Small intestine (tissue), 7 donors: Measurements from ENCODE around the gene DNAH5. TPM values are rescaled to one million over a fixed set of nuclear protein-coding genes. Genes with fewer than 3 reads are reported as not detected.

Experiments
- DNase-seq, 2 donors: peaks; one replicate each; pipeline versions ENCODE4 v3.0.0 to v3.0.0-alpha.2; 2013
- FAIRE-seq: peaks from 2 replicates; lab custom pipeline; 2012; peaks lifted over from hg19 to GRCh38; lab: Jason Lieb, UNC
- H3K27ac ChIP-seq, 3 donors: one replicate each; pipeline ENCODE4 v1.5.1; 2013; ENCODE audit warnings: low read length in 2 of 3, mild to moderate bottlenecking in 2 of 3, control low read depth in 1 of 3, inconsistent platforms in 1 of 3, low read depth in 1 of 3, moderate library complexity in 1 of 3
- H3K27me3 ChIP-seq, 3 donors: one replicate each; pipeline ENCODE4 v1.6.1; 2013; ENCODE audit warnings: low read length in 3 of 3, inconsistent platforms in 1 of 3; ENCODE audit not compliant: control insufficient read depth in 3 of 3, insufficient read depth in 3 of 3
- H3K36me3 ChIP-seq, 3 donors: one replicate each; pipeline ENCODE4 v1.6.1; 2013; ENCODE audit warnings: low read length in 3 of 3, inconsistent platforms in 1 of 3, low read depth in 1 of 3, mild to moderate bottlenecking in 1 of 3, moderate library complexity in 1 of 3; ENCODE audit not compliant: control insufficient read depth in 3 of 3, insufficient read depth in 2 of 3
- H3K4me1 ChIP-seq, 3 donors: one replicate each; pipeline ENCODE4 v1.6.1; 2013; ENCODE audit warnings: low read length in 2 of 3, inconsistent platforms in 1 of 3, low read depth in 1 of 3, mild to moderate bottlenecking in 1 of 3, moderate library complexity in 1 of 3; ENCODE audit not compliant: control insufficient read depth in 3 of 3, insufficient read depth in 2 of 3
- H3K4me3 ChIP-seq, 3 donors: one replicate each; pipeline ENCODE4 v1.5.1; 2013; ENCODE audit warnings: low read length in 3 of 3, control low read depth in 1 of 3, inconsistent platforms in 1 of 3, low read depth in 1 of 3, mild to moderate bottlenecking in 1 of 3, moderate library complexity in 1 of 3
- H3K9me3 ChIP-seq, 2 donors: one replicate each; pipeline ENCODE4 v1.6.1; 2013; ENCODE audit warnings: low read depth in 1 of 2, low read length in 1 of 2; ENCODE audit not compliant: control insufficient read depth in 2 of 2, insufficient read depth in 1 of 2
- WGBS, 3 donors: extraction: QIAGEN DNeasy Blood & Tissue Kit; methylation state at CpG; one replicate each; pipeline ENCODE4 v1.1.7; 2013; 5-methylcytosine and 5-hydroxymethylcytosine counted together
- polyA plus RNA-seq, 4 donors: library from polyadenylated mRNA; stranded (reverse) in 3 of 4; unstranded in 1 of 4; fragments of 200-250 nt in 3 of 4; fragments of 120-200 nt in 1 of 4; gene quantifications; one replicate each; pipeline versions ENCODE4 v1.2.1 to v1.2.3, GENCODE V29; 2013
- donor health status: healthy with polysubstance abuse.
- donor health status: control.
- donor health status: control.
- donor health status: Bipolar disorder and iron deficiency.
- donor health status: healthy.

DNAH5 gene
- polyA plus RNA-seq, 4 donors = 0.01 to 0.44 TPM; not detected in 2

DNA sequence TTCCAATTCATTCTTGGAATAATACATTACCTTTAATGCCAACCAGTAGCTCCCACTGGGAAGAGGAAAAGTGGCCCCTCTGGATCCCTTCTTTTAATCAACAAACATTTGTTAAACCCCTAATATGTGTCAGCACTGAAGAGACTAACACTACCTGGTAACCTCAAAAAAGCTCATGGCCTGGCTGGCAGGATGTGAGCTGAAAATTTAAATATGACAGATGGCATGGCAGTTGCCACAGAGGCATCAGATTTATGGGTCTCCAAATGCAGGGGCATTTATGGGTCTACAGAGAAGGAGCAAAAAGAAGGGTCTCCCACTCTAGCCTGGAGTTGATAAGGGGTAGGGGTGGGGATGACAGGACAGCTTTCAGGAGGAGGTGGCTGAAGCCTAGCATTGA is 12.5 kb downstream of the DNAH5 start:
- H3K27ac ChIP-seq = no peak overlapping the region
- FAIRE-seq (no peak), DNase-seq (no peak)
- no peaks in the 10 kb centered on the region for H3K27me3 ChIP-seq
- H3K4me3 ChIP-seq = no peak overlapping the region
- H3K9me3 ChIP-seq = peaks cover 0 to 5% of the 10 kb centered on the region in 2 donors
- no peaks in the 10 kb centered on the region for H3K36me3 ChIP-seq
- no peaks in the 10 kb centered on the region for H3K4me1 ChIP-seq

DNA sequence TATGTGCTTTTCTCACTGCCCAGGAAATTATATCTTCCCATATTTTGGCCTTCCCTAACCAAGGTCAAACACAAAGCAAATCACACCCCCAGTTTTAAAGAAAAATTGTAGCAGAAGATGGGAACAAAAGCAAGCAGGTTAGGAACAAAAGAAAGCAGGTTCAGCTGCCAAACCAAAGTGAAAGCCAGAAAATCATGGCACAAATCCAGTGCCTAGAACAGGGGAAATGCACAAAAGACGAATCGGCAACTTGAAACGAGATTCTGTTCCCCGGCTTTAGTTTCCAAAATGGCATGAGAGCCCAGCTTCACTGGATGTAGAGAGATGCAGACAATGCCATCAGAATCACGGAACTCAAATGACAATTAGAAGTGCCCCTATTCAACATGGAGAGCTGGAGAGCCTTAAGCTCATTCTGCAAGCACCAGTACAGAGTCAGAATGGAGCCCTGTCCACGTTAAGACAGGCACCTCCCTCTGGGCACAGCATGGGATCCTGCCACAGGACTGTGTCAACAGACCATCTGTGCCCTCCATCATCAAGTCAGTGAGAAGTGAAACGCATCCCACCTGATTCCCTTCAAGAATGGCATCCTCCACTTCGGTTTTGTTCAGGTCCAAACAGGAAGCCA is 13.8 kb downstream of the DNAH5 start:
- DNase-seq (no peak), FAIRE-seq (no peak)
- no peak overlapping the region for H3K4me3 ChIP-seq
- WGBS, 3 donors = 65 to 67% (median 65%) methylated on average over 8 of the region's 8 CpGs
- peaks cover 0 to 5% of the 10 kb centered on the region in 2 donors for H3K9me3 ChIP-seq
- no peaks in the 10 kb centered on the region for H3K4me1 ChIP-seq
- no peak overlapping the region for H3K27ac ChIP-seq
- no peaks in the 10 kb centered on the region for H3K27me3 ChIP-seq
- H3K36me3 ChIP-seq = no peaks in the 10 kb centered on the region

DNA sequence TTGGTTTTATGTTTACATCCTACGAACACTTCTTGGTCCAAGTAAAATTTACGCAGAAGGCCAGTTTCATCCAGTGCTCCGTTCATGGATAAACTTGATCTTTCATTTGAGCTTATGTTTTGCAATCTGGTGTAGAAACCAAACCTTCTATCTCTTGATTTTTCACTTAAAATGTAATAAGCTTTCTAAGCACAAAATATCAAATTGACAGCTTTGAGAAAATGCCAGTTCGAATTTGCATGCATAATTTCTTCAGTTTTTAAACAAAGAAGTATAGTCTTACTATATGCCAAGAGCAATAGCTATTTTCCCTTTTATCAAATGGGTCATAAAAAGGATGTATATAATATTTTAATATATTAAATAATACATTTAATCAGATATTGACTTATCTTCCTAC is 17.8 kb downstream of the DNAH5 start:
- no peak overlapping the region for H3K27ac ChIP-seq
- no peaks in the 10 kb centered on the region for H3K36me3 ChIP-seq
- no peaks in the 10 kb centered on the region for H3K9me3 ChIP-seq
- DNase-seq = no peak
- H3K4me1 ChIP-seq = no peaks in the 10 kb centered on the region
- WGBS, 3 donors = 72 to 82% (median 79%) methylated on average over 4 of the region's 4 CpGs
- H3K27me3 ChIP-seq = no peaks in the 10 kb centered on the region
- no peak for FAIRE-seq
- H3K4me3 ChIP-seq = no peak overlapping the region

DNA sequence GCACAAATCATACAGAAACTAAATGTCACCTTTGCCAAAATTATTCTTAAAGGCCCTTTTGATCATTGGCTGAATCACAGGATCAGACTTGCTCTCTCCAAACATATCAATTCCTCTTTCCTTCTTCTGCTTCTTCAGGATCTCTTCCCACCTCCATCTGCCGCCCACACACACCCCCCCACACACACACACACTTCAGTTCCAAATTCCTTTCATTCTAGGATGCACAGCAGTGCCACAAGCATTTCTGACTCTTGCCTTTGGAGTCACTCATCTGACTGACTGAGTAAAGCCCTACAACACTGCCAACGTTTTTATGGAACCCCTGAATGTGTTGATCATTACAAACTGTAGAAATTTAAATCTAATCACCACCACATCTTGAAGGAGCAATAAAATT is 22.9 kb downstream of the DNAH5 start:
- no peak for DNase-seq
- H3K4me3 ChIP-seq = no peak overlapping the region
- H3K27ac ChIP-seq = no peak overlapping the region
- no peaks in the 10 kb centered on the region for H3K9me3 ChIP-seq
- 23 to 29% (median 26%) methylated on average over 2 of the region's 2 CpGs for WGBS, 3 donors
- H3K27me3 ChIP-seq = no peaks in the 10 kb centered on the region
- H3K4me1 ChIP-seq = no peaks in the 10 kb centered on the region
- H3K36me3 ChIP-seq = no peaks in the 10 kb centered on the region
- no peak for FAIRE-seq

DNA sequence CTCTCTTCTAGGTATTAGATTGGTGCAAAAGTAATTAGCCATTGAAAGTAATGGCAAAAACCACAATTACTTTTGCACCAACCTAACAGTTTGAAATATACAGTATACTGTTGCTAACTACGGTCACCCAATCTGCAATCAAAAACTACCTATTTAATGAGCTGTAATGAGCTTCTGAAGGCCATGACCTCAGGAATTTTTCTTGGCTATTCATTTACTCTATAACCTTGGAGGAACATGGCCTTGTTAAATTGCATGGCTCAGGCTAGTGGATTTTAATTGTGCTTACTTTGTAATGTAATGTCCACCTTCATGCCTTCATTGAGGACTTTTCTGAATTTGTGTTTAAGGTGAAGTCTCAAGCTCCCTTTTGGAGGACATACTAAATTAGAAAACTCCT is 24.7 kb downstream of the DNAH5 start:
- 33 to 80% (median 57%) methylated on average over 1 of the region's 1 CpG for WGBS, 3 donors
- Histone ChIP-seq H3K27me3 (no peaks in the 10 kb centered on the region), H3K27ac (no peak overlapping the region), H3K9me3 (no peaks in the 10 kb centered on the region), H3K4me1 (no peaks in the 10 kb centered on the region), H3K36me3 (no peaks in the 10 kb centered on the region), H3K4me3 (no peak overlapping the region)
- FAIRE-seq = no peak
- no peak for DNase-seq

- no peaks in the 10 kb centered on the region for H3K9me3 ChIP-seq
- DNase-seq (no peak), FAIRE-seq (no peak)
- WGBS, 3 donors = 86 to 88% (median 86%) methylated on average over 15 of the region's 15 CpGs
- no peak overlapping the region for H3K27ac ChIP-seq
- H3K27me3 ChIP-seq = no peaks in the 10 kb centered on the region
- no peaks in the 10 kb centered on the region for H3K4me1 ChIP-seq
- peaks cover 0 to under 1% (median 0%) of the 10 kb centered on the region in 3 donors for H3K36me3 ChIP-seq
- no peak overlapping the region for H3K4me3 ChIP-seq
Measured at GRCh38 chr5:13919087-13919486, 25.4 kb downstream of the DNAH5 start.

- DNase-seq = no peak
- Histone ChIP-seq H3K36me3 (peaks cover 0 to 2% (median 0%) of the 10 kb centered on the region in 3 donors), H3K27ac (no peak overlapping the region), H3K4me1 (no peaks in the 10 kb centered on the region), H3K27me3 (no peaks in the 10 kb centered on the region), H3K9me3 (no peaks in the 10 kb centered on the region), H3K4me3 (no peak overlapping the region)
- FAIRE-seq = no peak
- 73 to 83% (median 81%) methylated on average over 5 of the region's 5 CpGs for WGBS, 3 donors
Measured at GRCh38 chr5:13917061-13917460, 27.4 kb downstream of the DNAH5 start.

- no peaks in the 10 kb centered on the region for H3K9me3 ChIP-seq
- DNase-seq (no peak), FAIRE-seq (no peak)
- H3K4me3 ChIP-seq = no peak overlapping the region
- no peaks in the 10 kb centered on the region for H3K27me3 ChIP-seq
- H3K36me3 ChIP-seq = peaks cover 0 to 2% (median 0%) of the 10 kb centered on the region in 3 donors
- H3K27ac ChIP-seq = no peak overlapping the region
- no peaks in the 10 kb centered on the region for H3K4me1 ChIP-seq
- 90 to 94% (median 93%) methylated on average over 3 of the region's 3 CpGs for WGBS, 3 donors
Measured at GRCh38 chr5:13913962-13914361, 30.5 kb downstream of the DNAH5 start.
